HG02678 (cell line): ENCODE results near the gene TIMM23.
"Not testable (repeated sequence)": the region's sequence is repeated elsewhere in the genome, so short reads cannot be mapped to it uniquely, and the experiment has no call there.

Experiments used
- ATAC-seq: cut with Tn5 transposase; IDR thresholded peaks from one replicate; pipeline ENCODE4 v1.9.1; 2021; ENCODE audit warnings: mild to moderate bottlenecking, moderate library complexity; ENCODE audit not compliant: unreplicated experiment

Gene TIMM23

GRCh38 chr10:45985590-45985989 is 13.3 kb downstream of the TIMM23 start:
- not testable (repeated sequence) for ATAC-seq

DNA sequence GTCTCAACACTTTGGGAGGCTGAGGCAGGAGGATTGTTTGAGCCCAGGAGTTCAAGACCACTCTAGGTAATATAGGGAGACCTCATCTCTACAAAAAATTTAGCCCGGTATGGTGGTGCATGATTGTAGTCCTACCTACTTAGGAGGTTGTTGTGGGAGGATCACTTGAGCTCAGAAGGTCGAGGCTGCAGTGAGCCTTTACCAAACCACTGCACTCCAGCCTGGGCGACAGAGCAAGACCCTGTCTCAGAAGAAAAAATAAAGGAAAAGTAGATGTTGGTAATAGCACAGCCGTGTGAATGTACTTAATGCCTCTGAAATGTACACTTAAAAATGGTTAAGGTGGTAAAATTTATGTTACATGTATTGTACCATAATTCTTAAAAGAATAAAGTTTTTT is 25.3 kb downstream of the TIMM23 start:
- ATAC-seq, result no peak

GRCh38 chr10:45997994-45998763 is 25.9 kb downstream of the TIMM23 start:
- no peak for ATAC-seq

DNA sequence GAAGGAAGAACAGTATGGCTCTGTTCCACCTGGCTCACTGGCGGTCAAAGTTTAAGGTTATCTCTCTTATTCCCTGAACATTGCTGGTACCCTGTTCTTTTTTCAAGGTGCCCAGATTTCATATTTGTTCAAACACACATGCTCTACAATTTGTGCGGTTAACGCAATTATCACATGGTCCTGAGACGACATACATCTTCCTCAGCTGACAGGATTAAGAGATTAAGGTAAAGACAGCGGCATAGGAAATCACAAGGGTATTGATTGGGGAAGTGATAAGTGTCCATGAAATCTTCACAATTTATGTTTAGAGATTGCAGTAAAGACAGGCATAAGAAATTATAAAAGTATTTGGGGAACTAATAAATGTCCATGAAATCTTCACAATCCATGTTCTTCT is 27.7 kb downstream of the TIMM23 start:
- not testable (repeated sequence) for ATAC-seq

- ATAC-seq, result no peak
Measured at GRCh38 chr10:46000538-46000937, 28.2 kb downstream of the TIMM23 start.

- ATAC-seq, result no peak
Measured at GRCh38 chr10:46001187-46001756, 29.0 kb downstream of the TIMM23 start.

- not testable (repeated sequence) for ATAC-seq
Measured at GRCh38 chr10:46002189-46002687, 29.9 kb downstream of the TIMM23 start.

- no peak for ATAC-seq
Measured at GRCh38 chr10:46002916-46003693, 30.8 kb downstream of the TIMM23 start.

GRCh38 chr10:46004963-46005362 is 32.7 kb downstream of the TIMM23 start:
- no peak for ATAC-seq

DNA sequence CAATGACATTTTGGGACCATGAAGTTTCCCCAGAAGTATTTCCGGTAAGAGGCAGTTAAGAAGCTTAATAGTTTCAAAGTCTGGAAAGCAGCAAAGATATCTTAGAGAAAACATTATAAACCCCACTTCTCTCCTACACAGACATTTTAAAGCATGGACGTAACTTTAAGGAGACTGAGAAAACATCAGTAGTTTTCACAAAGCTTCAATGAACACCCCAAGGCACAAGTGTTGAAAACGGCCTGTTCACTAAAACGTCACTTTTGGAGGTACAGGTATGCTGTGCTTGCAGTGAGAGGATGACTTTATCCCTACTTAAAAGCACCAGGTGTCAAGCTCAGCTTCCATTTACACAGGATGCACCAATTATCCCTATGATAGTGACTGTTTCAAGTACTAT is 33.1 kb downstream of the TIMM23 start:
- ATAC-seq, result no peak

- no peak for ATAC-seq
Measured at GRCh38 chr10:46006219-46006618, 33.9 kb downstream of the TIMM23 start.

DNA sequence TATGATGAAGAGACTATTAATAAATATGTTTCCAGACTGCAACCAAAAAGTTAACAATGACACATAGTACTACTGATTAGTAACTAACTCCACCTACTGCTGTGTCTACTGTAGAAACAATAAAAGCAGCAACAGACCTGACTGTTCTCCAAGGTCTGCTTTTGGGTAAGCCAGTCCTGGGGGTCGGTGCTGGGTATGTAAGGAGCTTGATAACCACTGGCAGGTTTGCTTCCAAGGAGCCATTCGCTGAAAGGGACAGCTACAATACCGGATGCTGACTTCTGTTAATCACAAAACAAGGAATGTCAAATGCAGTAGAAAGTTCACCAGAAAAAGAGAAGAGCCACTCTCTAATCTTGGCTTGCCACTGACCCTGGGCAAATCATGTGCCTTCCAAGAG is 40.5 kb downstream of the TIMM23 start:
- no peak for ATAC-seq

DNA sequence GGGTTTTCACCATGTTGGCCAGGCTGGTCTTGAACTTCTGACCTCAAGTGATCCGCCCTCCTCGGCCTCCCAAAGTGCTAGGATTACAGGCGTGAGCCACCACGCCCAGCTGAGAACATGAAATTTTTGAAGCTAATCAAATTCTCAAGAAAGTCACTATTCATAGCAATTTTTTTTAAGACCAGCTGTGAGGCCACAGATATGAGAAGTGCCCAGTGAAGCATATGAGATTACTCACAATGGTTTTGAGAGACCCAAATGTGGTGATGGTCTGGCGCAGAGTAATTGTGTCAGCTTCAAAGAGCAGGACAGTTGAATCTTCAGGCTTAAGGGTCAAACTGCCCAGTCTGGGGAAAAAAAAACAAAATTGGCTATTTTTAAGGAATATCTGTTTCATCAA is 41.9 kb downstream of the TIMM23 start:
- ATAC-seq, result no peak

- ATAC-seq, result no peak
Measured at GRCh38 chr10:46014683-46015405, 42.6 kb downstream of the TIMM23 start.

DNA sequence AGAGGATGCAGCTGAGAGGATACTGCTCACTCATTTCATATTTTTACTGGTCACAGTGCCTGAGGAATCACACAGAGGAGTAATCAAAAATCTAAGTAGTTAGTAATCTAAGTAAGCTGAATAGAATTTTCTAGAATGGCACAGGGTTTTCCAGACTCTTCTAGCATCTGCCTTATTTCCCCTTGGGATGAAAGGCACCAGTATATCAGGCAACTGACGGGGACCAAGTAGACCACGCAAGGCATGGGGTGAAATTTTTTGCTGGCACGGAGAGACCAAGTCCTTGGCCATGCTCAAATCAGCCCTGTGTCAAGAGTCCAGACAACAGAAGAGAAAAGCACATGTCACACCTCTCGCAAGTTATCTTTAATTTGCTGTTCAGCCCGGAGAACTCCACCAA is 43.9 kb downstream of the TIMM23 start:
- ATAC-seq, result no peak

DNA sequence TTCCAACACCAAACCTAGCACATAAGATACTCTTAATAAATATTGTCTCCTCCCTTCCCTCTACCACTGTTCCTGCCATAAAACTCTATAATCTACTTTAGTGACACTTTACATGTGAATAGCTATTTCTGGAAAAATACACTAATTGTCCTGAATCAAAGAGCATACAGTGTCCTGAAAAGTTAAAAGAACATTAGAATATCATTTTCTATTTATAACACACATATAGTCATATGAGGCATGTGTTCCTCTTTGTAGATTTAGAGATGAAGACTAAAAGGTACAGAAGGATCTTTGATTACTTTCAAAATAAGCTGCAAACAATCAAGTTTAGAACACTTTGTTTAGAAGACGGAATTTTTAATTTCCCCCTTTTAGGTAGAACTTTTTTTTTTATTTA is 44.5 kb downstream of the TIMM23 start:
- ATAC-seq, result no peak

DNA sequence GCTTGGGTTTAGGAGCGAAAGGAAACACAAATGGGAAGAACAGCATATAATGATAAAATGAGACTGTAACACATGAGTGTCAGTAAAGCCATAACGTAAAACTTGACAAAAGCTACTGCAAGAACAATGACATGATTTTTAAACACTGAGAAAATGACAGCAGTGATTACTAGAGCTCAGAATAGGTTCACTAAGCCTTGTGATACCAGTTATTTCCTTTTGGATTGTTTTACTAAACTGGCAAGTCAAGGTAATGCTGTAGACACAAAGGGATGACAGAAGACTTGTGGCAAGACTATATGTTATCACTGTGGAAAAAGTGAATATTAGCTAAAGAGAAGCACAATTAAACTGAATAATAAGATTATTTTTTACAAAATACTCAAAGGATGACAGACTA is 45.4 kb downstream of the TIMM23 start:
- no peak for ATAC-seq

- ATAC-seq, result no peak
Measured at GRCh38 chr10:46018453-46019176, 46.3 kb downstream of the TIMM23 start.

- ATAC-seq, result no peak
Measured at GRCh38 chr10:46019177-46019528, 46.9 kb downstream of the TIMM23 start.

DNA sequence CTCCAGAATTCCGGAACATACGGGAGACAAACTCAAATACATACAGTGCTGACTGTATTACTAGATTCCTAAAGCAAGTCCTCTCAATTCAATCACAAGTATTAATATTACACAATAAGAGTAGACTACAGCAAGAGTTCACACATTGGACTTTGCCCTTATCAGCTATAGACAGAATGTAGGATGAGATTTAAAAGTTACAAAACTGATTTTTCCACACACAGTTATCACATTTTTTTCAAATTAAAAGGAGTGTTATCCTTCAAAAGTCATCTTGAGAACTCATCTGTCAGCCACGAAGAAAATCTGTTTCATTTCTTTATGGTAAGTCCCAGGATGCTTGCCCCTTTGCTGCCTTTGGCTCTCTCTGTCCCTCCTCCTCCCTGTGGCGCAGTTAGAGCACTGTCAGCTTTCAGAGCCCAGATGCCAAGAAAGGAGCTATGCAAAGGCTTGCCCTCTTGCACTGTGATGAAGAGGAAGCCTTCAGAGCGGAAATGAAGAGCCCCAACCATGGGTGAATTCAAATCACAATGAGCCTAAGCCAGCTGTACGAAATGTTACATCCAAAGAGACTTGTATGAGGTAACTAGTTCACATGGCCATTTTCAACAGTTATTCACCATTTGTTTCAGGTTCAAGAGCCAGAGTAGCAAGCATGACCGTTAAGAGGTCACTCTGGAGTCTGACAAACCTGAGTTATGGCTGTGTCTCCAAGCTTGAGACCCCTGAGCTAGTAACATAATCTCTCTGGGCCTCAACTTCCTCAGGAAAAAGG is 47.5 kb downstream of the TIMM23 start:
- no peak for ATAC-seq
